ENCODE measurements around the gene FIBCD1.

DNA sequence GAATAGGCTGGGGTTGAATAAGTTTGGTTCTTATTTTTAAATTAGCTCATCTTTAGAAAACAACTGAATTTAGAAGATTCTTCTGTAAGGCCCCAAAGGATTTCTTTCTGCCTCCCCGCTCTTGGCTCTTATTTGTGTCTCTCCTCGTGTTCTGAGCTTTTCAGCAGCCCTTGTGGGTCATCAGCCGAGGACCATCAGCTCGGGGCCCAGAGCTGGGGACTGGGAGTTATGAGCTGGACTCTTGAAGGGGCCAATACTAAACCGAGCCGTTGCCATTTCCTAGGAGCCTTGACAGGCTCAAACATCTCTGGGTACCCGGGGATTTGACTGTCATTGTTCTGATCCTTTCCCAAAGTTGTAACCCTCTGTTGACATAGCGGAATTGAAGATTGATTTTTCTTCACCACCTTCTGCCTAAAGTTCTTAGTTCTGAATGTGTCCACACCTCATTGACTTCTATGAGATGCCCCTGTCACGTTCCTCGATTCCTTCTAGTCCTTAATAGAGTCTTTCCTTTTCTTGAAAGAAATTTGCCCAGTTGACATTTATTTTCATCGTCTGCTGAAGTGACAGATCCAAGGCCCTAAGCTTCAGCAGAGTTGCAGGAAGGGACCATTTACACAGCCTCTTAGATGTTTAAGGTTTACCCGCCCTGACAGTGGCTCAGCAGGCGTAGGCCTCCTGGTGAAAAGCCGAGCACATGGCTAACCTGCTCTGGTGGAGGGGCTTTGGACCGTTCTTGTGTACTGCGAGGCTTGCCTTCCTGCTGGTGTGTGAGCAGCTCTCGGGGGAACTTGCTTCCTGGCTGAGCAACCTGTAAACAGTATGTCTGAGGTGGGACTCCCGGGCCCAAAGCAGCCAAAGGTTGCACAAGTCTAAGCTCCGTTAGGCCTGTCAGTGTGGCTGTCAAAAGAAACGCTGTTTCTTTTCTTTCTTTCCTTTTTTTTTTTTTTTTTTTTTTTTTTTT lies 80.0 kb downstream of the FIBCD1 start:
- TF ChIP-seq CTCF (IDR thresholded peaks at IDR 0.05; ENCODE audit: insufficient read depth, low read depth, low read length) (no peak), EZH2 (IDR thresholded peaks at IDR 0.05; ENCODE audit: insufficient read depth, low read length) (no peak)

Measured in astrocyte (in vitro differentiated cells and primary cell).